CMK (cell line): ENCODE measurements around the gene STH.
"Not testable (repeated sequence)": the region's sequence is repeated elsewhere in the genome, so short reads cannot be mapped to it uniquely, and the experiment has no call there.

Experiments
- DNase-seq: peaks from one replicate; pipeline ENCODE4 v3.0.0-alpha.2; 2010; ENCODE audit warnings: low read depth

STH gene

GRCh38 chr17:45998987-45999899 is at the start of gene STH:
Gene STH (plus strand): TSS chr17:45999250. CDS start chr17:45999280, 30 bp downstream.
- no peak for DNase-seq

DNA sequence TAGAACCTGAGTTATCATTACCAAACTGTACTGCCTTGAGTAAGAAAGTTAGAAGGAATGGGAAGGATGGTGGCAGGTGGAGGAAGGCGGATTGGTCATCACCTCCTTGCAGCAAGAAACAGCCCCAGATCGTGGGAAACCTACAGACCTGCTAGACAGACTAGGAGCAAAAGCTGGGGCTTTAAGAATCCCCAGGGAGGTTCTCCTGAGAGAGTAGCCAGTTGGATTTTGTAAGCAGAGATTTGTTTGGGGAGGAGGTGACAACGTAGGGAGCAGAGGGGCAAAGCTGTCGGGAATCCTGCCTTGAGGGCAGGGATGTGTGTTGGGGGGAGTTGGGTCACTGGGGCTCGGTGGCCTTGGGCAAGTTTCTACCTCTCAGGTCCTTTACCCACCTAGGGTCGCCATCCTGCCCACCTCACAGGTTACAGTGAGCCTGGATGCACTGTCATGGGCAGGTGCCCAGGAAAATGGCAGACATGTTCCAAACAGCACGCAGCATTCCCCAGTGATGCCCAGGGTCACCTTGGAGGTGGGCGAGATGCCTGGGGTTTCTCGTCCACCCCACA is 49.2 kb upstream of the STH start:
- DNase-seq = no peak

GRCh38 chr17:45950888-45951287 is 48.2 kb upstream of the STH start:
- DNase-seq = no peak

GRCh38 chr17:45951403-45951802 is 47.6 kb upstream of the STH start:
- no peak for DNase-seq

- no peak for DNase-seq
Measured at GRCh38 chr17:45951941-45952340, 47.1 kb upstream of the STH start.

- DNase-seq = no peak
Measured at GRCh38 chr17:45952814-45953320, 46.2 kb upstream of the STH start.

- DNase-seq = no peak
Measured at GRCh38 chr17:45953561-45953960, 45.5 kb upstream of the STH start.

GRCh38 chr17:45954914-45955313 is 44.1 kb upstream of the STH start:
- DNase-seq = no peak

- no peak for DNase-seq
Measured at GRCh38 chr17:45955326-45955725, 43.7 kb upstream of the STH start.

- DNase-seq = no peak
Measured at GRCh38 chr17:45956090-45956489, 43.0 kb upstream of the STH start.

- DNase-seq = not testable (repeated sequence)
Measured at GRCh38 chr17:45956746-45957145, 42.3 kb upstream of the STH start.

DNA sequence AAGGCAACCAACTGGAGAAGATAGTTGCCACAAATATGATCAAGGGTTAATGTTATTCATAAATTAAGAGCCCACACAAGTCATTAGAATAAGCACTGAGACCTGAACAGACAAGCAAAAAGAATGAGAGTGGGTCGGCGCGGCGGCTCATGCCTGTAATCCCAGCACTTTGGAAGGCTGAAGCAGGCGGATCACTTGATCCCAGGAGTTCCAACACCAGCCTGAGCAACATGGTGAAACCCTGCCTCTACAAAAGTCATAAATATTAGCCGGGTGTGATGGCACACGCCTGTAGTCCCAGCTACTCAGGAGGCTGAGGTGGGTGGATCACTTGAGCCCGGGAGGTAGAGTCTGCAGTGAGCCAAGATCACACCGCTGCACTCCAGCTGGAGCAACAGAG is 40.7 kb upstream of the STH start:
- DNase-seq = no peak

- no peak for DNase-seq
Measured at GRCh38 chr17:45958994-45959665, 39.9 kb upstream of the STH start.

DNA sequence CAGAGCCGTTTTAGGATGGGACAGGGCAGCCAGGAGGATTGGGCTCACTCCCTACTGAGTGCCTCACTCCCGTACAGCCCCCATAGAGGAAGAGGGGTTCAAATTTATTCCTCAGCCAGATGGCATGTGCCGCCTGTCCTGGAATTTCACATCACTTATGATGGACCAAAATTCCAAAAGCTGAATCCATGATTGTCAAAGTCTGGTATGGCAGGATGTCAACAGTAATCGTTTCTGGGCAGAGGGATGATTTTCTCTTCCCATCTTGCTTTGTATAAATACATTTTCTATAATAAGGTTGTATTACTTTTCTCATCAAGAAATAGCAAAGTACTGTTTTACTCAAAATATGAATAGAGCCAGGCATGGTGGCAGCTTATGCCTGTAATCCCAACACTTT is 38.7 kb upstream of the STH start:
- DNase-seq = no peak

DNA sequence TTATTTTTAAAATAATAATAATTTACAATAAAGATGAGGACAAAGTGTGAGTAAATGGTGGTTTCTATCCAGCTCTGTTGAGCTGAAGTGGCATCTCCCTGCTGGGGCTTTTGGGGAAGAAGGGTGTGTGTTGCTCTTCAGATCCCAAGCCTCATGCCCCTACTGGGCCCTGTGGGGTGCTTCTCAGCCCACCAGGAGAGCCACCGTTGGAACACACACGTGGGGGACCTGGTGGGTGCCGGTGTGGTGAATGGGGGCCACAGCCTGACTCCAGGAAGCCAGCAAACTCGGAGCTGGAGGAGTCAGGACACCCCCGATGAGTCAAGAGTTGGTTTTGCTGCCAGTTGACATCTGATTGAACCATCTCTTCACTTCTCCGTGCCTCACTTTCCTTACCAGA is 37.8 kb upstream of the STH start:
- no peak for DNase-seq

DNA sequence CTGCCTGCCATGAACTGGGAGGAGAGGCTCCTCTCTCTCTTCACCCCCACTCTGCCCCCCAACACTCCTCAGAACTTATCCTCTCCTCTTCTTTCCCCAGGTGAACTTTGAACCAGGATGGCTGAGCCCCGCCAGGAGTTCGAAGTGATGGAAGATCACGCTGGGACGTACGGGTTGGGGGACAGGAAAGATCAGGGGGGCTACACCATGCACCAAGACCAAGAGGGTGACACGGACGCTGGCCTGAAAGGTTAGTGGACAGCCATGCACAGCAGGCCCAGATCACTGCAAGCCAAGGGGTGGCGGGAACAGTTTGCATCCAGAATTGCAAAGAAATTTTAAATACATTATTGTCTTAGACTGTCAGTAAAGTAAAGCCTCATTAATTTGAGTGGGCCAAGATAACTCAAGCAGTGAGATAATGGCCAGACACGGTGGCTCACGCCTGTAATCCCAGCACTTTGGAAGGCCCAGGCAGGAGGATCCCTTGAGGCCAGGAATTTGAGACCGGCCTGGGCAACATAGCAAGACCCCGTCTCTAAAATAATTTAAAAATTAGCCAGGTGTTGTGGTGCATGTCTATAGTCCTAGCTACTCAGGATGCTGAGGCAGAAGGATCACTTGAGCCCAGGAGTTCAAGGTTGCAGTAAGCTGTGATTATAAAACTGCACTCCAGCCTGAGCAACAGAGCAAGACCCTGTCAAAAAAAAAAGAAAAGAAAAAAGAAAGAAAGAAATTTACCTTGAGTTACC is 36.7 kb upstream of the STH start:
- no peak for DNase-seq

GRCh38 chr17:45963283-45963682 is 35.8 kb upstream of the STH start:
- no peak for DNase-seq

- DNase-seq = no peak
Measured at GRCh38 chr17:45963889-45964288, 35.2 kb upstream of the STH start.

DNA sequence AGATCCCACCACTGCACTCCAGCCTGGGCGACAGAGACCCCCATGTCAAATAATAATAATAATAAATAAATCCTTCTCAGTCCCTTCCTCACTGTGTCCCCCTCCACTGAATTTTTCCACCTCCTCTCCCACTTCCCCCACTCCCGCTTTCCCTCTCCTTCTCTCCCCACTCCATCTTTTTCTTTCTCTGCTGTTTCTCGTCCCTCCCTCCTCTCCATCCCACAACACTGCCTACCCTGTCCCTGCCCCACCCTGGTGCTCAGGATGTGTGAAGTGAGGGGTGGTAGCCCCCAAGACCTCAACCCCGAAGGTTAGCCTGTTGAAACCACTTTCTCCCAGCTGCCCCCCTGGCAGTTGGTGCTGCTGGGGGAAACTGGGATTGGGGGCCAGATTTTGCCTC is 34.4 kb upstream of the STH start:
- no peak for DNase-seq

DNA sequence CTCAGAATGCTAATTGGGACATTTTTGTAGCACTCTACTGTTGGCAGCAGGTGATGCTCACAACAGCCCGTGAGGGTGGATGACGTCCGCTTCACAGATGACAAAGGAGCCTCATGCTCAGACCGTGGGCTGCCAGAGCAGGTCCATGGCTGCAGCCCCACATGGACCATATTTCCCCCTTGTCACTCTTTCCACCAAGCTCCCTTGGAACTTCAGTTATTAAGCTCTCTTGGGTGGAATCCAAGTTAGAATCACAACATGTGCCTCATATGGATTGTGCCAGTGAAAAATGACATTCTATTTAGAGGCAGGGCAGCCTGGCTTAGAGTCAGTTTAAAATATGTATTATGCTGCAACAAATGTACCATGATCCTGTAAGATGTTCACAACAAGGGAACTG is 33.2 kb upstream of the STH start:
- DNase-seq = no peak

DNA sequence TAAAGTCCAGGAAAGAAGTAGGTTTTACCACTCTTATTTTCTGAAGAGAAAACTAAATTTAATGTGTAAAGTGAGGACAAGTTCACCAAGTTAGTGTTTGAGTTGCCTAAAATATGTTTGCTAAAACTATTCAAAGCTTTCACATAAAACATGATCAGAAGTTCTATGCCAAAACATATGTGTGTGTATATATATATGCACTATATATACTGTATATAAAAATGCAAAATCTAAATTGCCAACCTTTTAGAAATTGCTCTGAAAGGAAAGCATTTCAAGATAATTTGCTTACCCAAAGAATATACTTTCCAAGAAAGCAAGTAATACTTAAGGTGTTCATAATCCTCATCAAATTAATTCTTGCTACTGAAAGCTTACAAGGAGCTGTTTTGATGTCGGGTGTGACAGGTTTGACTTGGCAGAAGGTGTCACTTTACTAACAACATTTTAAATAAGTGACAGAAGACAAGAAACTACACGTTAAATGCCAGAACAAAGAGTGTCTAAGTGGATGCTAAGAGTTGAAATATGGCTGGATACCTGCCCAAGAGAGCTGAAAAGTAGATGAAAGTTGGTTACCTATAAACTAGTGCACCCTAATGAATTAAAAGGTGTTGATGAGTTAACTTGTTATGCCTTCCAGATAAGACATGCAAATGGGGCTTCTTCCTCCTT is 32.3 kb upstream of the STH start:
- DNase-seq = no peak

- no peak for DNase-seq
Measured at GRCh38 chr17:45967378-45967777, 31.7 kb upstream of the STH start.
